ENCODE data around the gene TUSC7. TPM values are rescaled to one million over a fixed set of nuclear protein-coding genes. Genes with fewer than 3 reads are reported as not detected.

TUSC7 gene
- total and polyA plus RNA-seq, 4 donors: not detected

DNA sequence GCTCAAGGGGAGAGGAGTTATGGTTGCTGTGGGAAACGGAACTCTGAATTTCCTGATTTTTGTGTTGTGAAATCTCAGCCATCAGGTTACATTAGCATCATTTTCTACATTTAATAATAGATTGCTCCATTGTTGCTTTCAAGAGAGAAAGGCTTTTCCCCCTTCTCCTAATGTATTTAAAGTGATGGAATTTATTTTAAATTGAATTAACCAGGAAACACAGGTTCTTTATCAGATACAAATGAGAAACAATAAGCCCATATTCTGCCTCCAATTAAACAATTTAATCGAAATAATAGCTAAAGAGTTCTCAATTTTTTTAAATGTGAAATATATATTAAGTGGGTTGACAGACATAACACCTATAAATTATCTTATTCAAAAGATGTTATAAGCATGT, 30.1 kb downstream of the TUSC7 start:
- H3K4me3 ChIP-seq (ENCODE audit: low read depth in 1 of 3, low read length in 3 of 3): no peak overlapping the region
- no peak overlapping the region for H3K9ac ChIP-seq (ENCODE audit: low read depth in 1 of 2, low read length in 2 of 2)
- H3K4me1 ChIP-seq (ENCODE audit: control insufficient read depth in 4 of 4, insufficient read depth in 4 of 4, low read length in 3 of 4): no peaks in the 10 kb centered on the region
- TF ChIP-seq, protein P1, sequence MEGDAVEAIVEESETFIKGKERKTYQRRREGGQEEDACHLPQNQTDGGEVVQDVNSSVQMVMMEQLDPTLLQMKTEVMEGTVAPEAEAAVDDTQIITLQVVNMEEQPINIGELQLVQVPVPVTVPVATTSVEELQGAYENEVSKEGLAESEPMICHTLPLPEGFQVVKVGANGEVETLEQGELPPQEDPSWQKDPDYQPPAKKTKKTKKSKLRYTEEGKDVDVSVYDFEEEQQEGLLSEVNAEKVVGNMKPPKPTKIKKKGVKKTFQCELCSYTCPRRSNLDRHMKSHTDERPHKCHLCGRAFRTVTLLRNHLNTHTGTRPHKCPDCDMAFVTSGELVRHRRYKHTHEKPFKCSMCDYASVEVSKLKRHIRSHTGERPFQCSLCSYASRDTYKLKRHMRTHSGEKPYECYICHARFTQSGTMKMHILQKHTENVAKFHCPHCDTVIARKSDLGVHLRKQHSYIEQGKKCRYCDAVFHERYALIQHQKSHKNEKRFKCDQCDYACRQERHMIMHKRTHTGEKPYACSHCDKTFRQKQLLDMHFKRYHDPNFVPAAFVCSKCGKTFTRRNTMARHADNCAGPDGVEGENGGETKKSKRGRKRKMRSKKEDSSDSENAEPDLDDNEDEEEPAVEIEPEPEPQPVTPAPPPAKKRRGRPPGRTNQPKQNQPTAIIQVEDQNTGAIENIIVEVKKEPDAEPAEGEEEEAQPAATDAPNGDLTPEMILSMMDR (IDR thresholded peaks at IDR 0.05; ENCODE audit: low read depth, low read length, missing input control): no peak
- TF ChIP-seq NR2F2 (IDR thresholded peaks at IDR 0.05): no peak
- no peak for TF ChIP-seq YY1 (IDR thresholded peaks at IDR 0.05)
- no peak for TF ChIP-seq FOXA1 (IDR thresholded peaks at IDR 0.05)
- TF ChIP-seq, protein P2, sequence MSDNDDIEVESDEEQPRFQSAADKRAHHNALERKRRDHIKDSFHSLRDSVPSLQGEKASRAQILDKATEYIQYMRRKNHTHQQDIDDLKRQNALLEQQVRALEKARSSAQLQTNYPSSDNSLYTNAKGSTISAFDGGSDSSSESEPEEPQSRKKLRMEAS (IDR thresholded peaks at IDR 0.05): no peak
- TF ChIP-seq HNF4A (conservative IDR thresholded peaks at IDR 0.05): no peak
- no peak for TF ChIP-seq RAD21 (IDR thresholded peaks at IDR 0.05)
- TF ChIP-seq, protein P3, sequence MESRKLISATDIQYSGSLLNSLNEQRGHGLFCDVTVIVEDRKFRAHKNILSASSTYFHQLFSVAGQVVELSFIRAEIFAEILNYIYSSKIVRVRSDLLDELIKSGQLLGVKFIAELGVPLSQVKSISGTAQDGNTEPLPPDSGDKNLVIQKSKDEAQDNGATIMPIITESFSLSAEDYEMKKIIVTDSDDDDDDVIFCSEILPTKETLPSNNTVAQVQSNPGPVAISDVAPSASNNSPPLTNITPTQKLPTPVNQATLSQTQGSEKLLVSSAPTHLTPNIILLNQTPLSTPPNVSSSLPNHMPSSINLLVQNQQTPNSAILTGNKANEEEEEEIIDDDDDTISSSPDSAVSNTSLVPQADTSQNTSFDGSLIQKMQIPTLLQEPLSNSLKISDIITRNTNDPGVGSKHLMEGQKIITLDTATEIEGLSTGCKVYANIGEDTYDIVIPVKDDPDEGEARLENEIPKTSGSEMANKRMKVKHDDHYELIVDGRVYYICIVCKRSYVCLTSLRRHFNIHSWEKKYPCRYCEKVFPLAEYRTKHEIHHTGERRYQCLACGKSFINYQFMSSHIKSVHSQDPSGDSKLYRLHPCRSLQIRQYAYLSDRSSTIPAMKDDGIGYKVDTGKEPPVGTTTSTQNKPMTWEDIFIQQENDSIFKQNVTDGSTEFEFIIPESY (IDR thresholded peaks at IDR 0.05): no peak
- TF ChIP-seq HNF4G (IDR thresholded peaks at IDR 0.05): no peak
- TF ChIP-seq, protein P4, sequence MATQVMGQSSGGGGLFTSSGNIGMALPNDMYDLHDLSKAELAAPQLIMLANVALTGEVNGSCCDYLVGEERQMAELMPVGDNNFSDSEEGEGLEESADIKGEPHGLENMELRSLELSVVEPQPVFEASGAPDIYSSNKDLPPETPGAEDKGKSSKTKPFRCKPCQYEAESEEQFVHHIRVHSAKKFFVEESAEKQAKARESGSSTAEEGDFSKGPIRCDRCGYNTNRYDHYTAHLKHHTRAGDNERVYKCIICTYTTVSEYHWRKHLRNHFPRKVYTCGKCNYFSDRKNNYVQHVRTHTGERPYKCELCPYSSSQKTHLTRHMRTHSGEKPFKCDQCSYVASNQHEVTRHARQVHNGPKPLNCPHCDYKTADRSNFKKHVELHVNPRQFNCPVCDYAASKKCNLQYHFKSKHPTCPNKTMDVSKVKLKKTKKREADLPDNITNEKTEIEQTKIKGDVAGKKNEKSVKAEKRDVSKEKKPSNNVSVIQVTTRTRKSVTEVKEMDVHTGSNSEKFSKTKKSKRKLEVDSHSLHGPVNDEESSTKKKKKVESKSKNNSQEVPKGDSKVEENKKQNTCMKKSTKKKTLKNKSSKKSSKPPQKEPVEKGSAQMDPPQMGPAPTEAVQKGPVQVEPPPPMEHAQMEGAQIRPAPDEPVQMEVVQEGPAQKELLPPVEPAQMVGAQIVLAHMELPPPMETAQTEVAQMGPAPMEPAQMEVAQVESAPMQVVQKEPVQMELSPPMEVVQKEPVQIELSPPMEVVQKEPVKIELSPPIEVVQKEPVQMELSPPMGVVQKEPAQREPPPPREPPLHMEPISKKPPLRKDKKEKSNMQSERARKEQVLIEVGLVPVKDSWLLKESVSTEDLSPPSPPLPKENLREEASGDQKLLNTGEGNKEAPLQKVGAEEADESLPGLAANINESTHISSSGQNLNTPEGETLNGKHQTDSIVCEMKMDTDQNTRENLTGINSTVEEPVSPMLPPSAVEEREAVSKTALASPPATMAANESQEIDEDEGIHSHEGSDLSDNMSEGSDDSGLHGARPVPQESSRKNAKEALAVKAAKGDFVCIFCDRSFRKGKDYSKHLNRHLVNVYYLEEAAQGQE (IDR thresholded peaks at IDR 0.05): no peak
- no peaks in the 10 kb centered on the region for H3K9me3 ChIP-seq (ENCODE audit: control insufficient read depth in 4 of 4, low read length in 3 of 4)
- no peak for DNase-seq (ENCODE audit: low spot score)
- H3K27ac ChIP-seq (ENCODE audit: low read depth in 1 of 2, low read length in 2 of 2): no peak overlapping the region
- H3K36me3 ChIP-seq (ENCODE audit: control insufficient read depth in 4 of 4, insufficient read depth in 3 of 4, low read depth in 1 of 4, low read length in 3 of 4): no peaks in the 10 kb centered on the region
- H3K27me3 ChIP-seq (ENCODE audit: control insufficient read depth in 4 of 4, insufficient read depth in 4 of 4, low read length in 3 of 4): peaks cover 0 to 7% (median 0%) of the 10 kb centered on the region in 4 donors
- 36% methylated on average over 2 of the region's 2 CpGs for WGBS

DNA sequence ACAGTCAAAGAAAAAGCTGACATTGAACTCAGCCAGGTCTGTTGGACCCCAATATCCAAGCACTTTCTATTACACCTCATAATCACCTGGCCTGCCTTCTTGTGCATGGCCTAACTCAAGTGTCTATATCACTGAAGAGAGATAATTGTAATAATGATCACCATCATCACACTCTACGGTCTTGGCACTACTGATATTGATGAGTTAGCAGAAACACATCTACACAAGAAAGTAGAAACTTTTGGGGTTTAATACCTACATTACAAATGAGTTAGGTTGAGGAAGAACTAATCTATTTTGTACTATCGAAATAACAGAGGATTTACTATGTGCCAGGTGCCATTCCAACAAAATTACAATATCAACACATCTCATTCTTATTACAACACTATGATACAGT, 30.7 kb downstream of the TUSC7 start:
- Histone ChIP-seq H3K36me3 (ENCODE audit: control insufficient read depth in 4 of 4, insufficient read depth in 3 of 4, low read depth in 1 of 4, low read length in 3 of 4) (no peaks in the 10 kb centered on the region), H3K9ac (ENCODE audit: low read depth in 1 of 2, low read length in 2 of 2) (no peak overlapping the region), H3K4me1 (ENCODE audit: control insufficient read depth in 4 of 4, insufficient read depth in 4 of 4, low read length in 3 of 4) (no peaks in the 10 kb centered on the region), H3K27ac (ENCODE audit: low read depth in 1 of 2, low read length in 2 of 2) (no peak overlapping the region), H3K9me3 (ENCODE audit: control insufficient read depth in 4 of 4, low read length in 3 of 4) (no peaks in the 10 kb centered on the region), H3K4me3 (ENCODE audit: low read depth in 1 of 3, low read length in 3 of 3) (no peak overlapping the region), H3K27me3 (ENCODE audit: control insufficient read depth in 4 of 4, insufficient read depth in 4 of 4, low read length in 3 of 4) (peaks cover 0 to 7% (median 0%) of the 10 kb centered on the region in 4 donors)
- 67% methylated on average over 2 of the region's 2 CpGs for WGBS
- no peak for DNase-seq (ENCODE audit: low spot score)
- TF ChIP-seq RAD21 (IDR thresholded peaks at IDR 0.05) (no peak), GABPA (IDR thresholded peaks at IDR 0.05 in 1 of 2, conservative IDR thresholded peaks at IDR 0.05 in 1 of 2) (no peak), HNF4G (IDR thresholded peaks at IDR 0.05) (no peak)
